ENCODE measurements around the gene CARD11. TPM values are rescaled to one million over a fixed set of nuclear protein-coding genes. Genes with fewer than 3 reads are reported as not detected.

The CARD11 gene
- total RNA-seq, 1 donor from 2014 or later = 0.16 TPM

- no peaks in the 10 kb centered on the region for H3K9me3 ChIP-seq (replicated peaks)
- intact Hi-C loops (cut with micrococcal nuclease) = no loop called here
- no peak overlapping the region for H3K27ac ChIP-seq (replicated peaks)
- peaks cover 61% of the 10 kb centered on the region for H3K27me3 ChIP-seq (ENCODE audit: low read depth)
- DNase-seq = no peak
- H3K36me3 ChIP-seq = no peaks in the 10 kb centered on the region
- TF ChIP-seq CTCF (IDR thresholded peaks at IDR 0.05; ENCODE audit: borderline replicate concordance) = no peak
- H3K4me1 ChIP-seq = no peaks in the 10 kb centered on the region
- no peak overlapping the region for H3K4me3 ChIP-seq
Observed at GRCh38 chr7:2912684-2913439, 130.8 kb downstream of the CARD11 start.

- Histone ChIP-seq H3K9me3 (replicated peaks) (no peaks in the 10 kb centered on the region), H3K4me1 (no peaks in the 10 kb centered on the region), H3K27ac (replicated peaks) (no peak overlapping the region), H3K27me3 (ENCODE audit: low read depth) (peaks cover 47% of the 10 kb centered on the region), H3K4me3 (no peak overlapping the region), H3K36me3 (no peaks in the 10 kb centered on the region)
- no peak for DNase-seq
- no peak for TF ChIP-seq CTCF (IDR thresholded peaks at IDR 0.05; ENCODE audit: borderline replicate concordance)
- intact Hi-C loops (cut with micrococcal nuclease) = no loop called here
Observed at GRCh38 chr7:2911466-2911865, 132.2 kb downstream of the CARD11 start.

GRCh38 chr7:2909471-2910039 is 134.1 kb downstream of the CARD11 start:
- H3K4me1 ChIP-seq = no peaks in the 10 kb centered on the region
- intact Hi-C loops (cut with micrococcal nuclease) = no loop called here

GRCh38 chr7:2909043-2909442 is 134.6 kb downstream of the CARD11 start:
- H3K4me3 ChIP-seq = no peak overlapping the region
- H3K4me1 ChIP-seq = no peaks in the 10 kb centered on the region
- DNase-seq = no peak
- no peak for TF ChIP-seq CTCF (IDR thresholded peaks at IDR 0.05; ENCODE audit: borderline replicate concordance)
- H3K9me3 ChIP-seq (replicated peaks) = peaks cover 6% of the 10 kb centered on the region
- intact Hi-C loops (cut with micrococcal nuclease) = no loop called here
- H3K27ac ChIP-seq (replicated peaks) = no peak overlapping the region
- no peaks in the 10 kb centered on the region for H3K36me3 ChIP-seq
- peaks cover 25% of the 10 kb centered on the region for H3K27me3 ChIP-seq (ENCODE audit: low read depth)

More at GRCh38 chr7:2909471-2910039, 134.1 kb downstream of the CARD11 start:
- no peak for DNase-seq
- no peak for TF ChIP-seq CTCF (IDR thresholded peaks at IDR 0.05; ENCODE audit: borderline replicate concordance)
- H3K27ac ChIP-seq (replicated peaks) = no peak overlapping the region
- no peaks in the 10 kb centered on the region for H3K36me3 ChIP-seq
- H3K27me3 ChIP-seq (ENCODE audit: low read depth) = peaks cover 29% of the 10 kb centered on the region
- H3K9me3 ChIP-seq (replicated peaks) = peaks cover 6% of the 10 kb centered on the region
- no peak overlapping the region for H3K4me3 ChIP-seq

- intact Hi-C loops (cut with micrococcal nuclease) = no loop called here
- H3K4me3 ChIP-seq = no peak overlapping the region
- peaks cover 16% of the 10 kb centered on the region for H3K27me3 ChIP-seq (ENCODE audit: low read depth)
- peaks cover 6% of the 10 kb centered on the region for H3K9me3 ChIP-seq (replicated peaks)
- TF ChIP-seq CTCF (IDR thresholded peaks at IDR 0.05; ENCODE audit: borderline replicate concordance) = no peak
- no peaks in the 10 kb centered on the region for H3K36me3 ChIP-seq
- no peak overlapping the region for H3K27ac ChIP-seq (replicated peaks)
- H3K4me1 ChIP-seq = no peaks in the 10 kb centered on the region
- no peak for DNase-seq
Observed at GRCh38 chr7:2908103-2908683, 135.5 kb downstream of the CARD11 start.

All from left ventricle myocardium inferior (tissue), 1 donor.